Neuronal stem cell (in vitro differentiated cells): ENCODE results near the gene PHACTR3.

Experiments used
- DNase-seq: peaks from one replicate; pipeline ENCODE4 v3.0.0-alpha.2; 2013; ENCODE audit warnings: low spot score
- H2AFZ ChIP-seq: one replicate; pipeline ENCODE4 v1.6.1; 2013; ENCODE audit warnings: mild to moderate bottlenecking, low read length, inconsistent platforms
- H2AK5ac ChIP-seq: 2 replicates; pipeline ENCODE4 v1.6.1; 2013; ENCODE audit warnings: low read depth, mild to moderate bottlenecking, inconsistent platforms, low read length, moderate library complexity, mixed read lengths
- H2BK120ac ChIP-seq: 2 replicates; pipeline ENCODE4 v1.6.1; 2013; ENCODE audit warnings: low read depth, mild to moderate bottlenecking, inconsistent platforms, low read length, moderate library complexity, mixed read lengths
- H2BK12ac ChIP-seq: one replicate; pipeline ENCODE4 v1.6.1; 2013; ENCODE audit warnings: low read length, inconsistent platforms
- H2BK15ac ChIP-seq: 2 replicates; pipeline ENCODE4 v1.6.1; 2013; ENCODE audit warnings: mild to moderate bottlenecking, low read length, inconsistent platforms, mixed read lengths
- H2BK5ac ChIP-seq: one replicate; pipeline ENCODE4 v1.6.1; 2013; ENCODE audit warnings: inconsistent platforms, mild to moderate bottlenecking, low read length, moderate library complexity
- H3K14ac ChIP-seq: one replicate; pipeline ENCODE4 v1.6.1; 2013; ENCODE audit warnings: low read length, inconsistent platforms
- H3K18ac ChIP-seq: 2 replicates; pipeline ENCODE4 v1.6.1; 2013; ENCODE audit warnings: low read length, inconsistent platforms
- H3K23ac ChIP-seq: 2 replicates; pipeline ENCODE4 v1.6.1; 2013; ENCODE audit warnings: low read depth, mild to moderate bottlenecking, mixed read lengths, low read length, inconsistent platforms; ENCODE audit not compliant: poor library complexity
- H3K27ac ChIP-seq: replicated peaks from 3 replicates; pipeline ENCODE4 v1.5.1; 2013; ENCODE audit warnings: low read length, inconsistent platforms
- H3K27me3 ChIP-seq, 3 experiments: 2 replicates each; pipeline ENCODE4 v1.6.1; 2013; ENCODE audit warnings: low read length in 3 of 3, mild to moderate bottlenecking in 2 of 3, inconsistent platforms in 1 of 3, low read depth in 1 of 3, mixed read lengths in 1 of 3, moderate library complexity in 1 of 3; ENCODE audit not compliant: control insufficient read depth in 3 of 3, insufficient read depth in 3 of 3
- H3K36me3 ChIP-seq, 2 donors: replicated peaks in 1 of 2; 2 replicates each; pipeline ENCODE4 v1.6.1; 2013; ENCODE audit warnings: low read length in 2 of 2; ENCODE audit not compliant: control insufficient read depth in 2 of 2, insufficient read depth in 2 of 2
- H3K4ac ChIP-seq: 2 replicates; pipeline ENCODE4 v1.6.1; 2013; ENCODE audit warnings: inconsistent platforms, mild to moderate bottlenecking, low read length, moderate library complexity
- H3K4me1 ChIP-seq, 2 donors: 1 replicate in 1 of 2; 2 replicates in 1 of 2; pipeline ENCODE4 v1.6.1; 2013; ENCODE audit warnings: low read length in 2 of 2, low read depth in 1 of 2; ENCODE audit not compliant: control insufficient read depth in 2 of 2, insufficient read depth in 1 of 2
- H3K4me2 ChIP-seq: one replicate; pipeline ENCODE4 v1.6.1; 2013; ENCODE audit warnings: mild to moderate bottlenecking, low read length, inconsistent platforms; ENCODE audit not compliant: insufficient read depth, poor library complexity, severe bottlenecking
- H3K4me3 ChIP-seq, 2 donors: 2 replicates each; pipeline ENCODE4 v1.5.1; 2013; ENCODE audit warnings: low read length in 2 of 2, mild to moderate bottlenecking in 2 of 2, inconsistent platforms in 1 of 2, moderate library complexity in 1 of 2
- H3K79me1 ChIP-seq: one replicate; pipeline ENCODE4 v1.6.1; 2013; ENCODE audit warnings: low read depth, mild to moderate bottlenecking, inconsistent platforms, low read length, moderate library complexity
- H3K9ac ChIP-seq: one replicate; pipeline ENCODE4 v1.6.1; 2013; ENCODE audit warnings: mild to moderate bottlenecking, low read depth, low read length, inconsistent platforms; ENCODE audit not compliant: poor library complexity
- H3K9me3 ChIP-seq, 2 donors: replicated peaks in 1 of 2; 2 replicates each; pipeline versions ENCODE3 to v1.6.1; 2013; ENCODE audit warnings: low read length in 2 of 2, mild to moderate bottlenecking in 2 of 2, inconsistent platforms in 1 of 2, low read depth in 1 of 2, mixed read lengths in 1 of 2, moderate library complexity in 1 of 2; ENCODE audit not compliant: control insufficient read depth in 2 of 2, insufficient read depth in 1 of 2
- H4K8ac ChIP-seq: one replicate; pipeline ENCODE4 v1.6.1; 2013; ENCODE audit warnings: low read depth, mild to moderate bottlenecking, inconsistent platforms, low read length, moderate library complexity
- H4K91ac ChIP-seq: one replicate; pipeline ENCODE4 v1.6.1; 2013; ENCODE audit warnings: low read length, low read depth, mild to moderate bottlenecking, inconsistent platforms; ENCODE audit not compliant: poor library complexity
- WGBS, 2 donors: extraction: QIAGEN DNeasy Blood & Tissue Kit; methylation state at CpG; one replicate each; pipeline ENCODE4 v1.1.7; 2013; ENCODE audit warnings: missing lambda C conversion rate in 2 of 2, mixed read lengths in 1 of 2; ENCODE audit not compliant: insufficient read length in 2 of 2, insufficient replicate concordance in 1 of 2; ENCODE audit errors: extremely low coverage in 2 of 2; 5-methylcytosine and 5-hydroxymethylcytosine counted together

PHACTR3 gene

GRCh38 chr20:59765599-59766177 is 161.3 kb downstream of the PHACTR3 start:
- H2AK5ac ChIP-seq: no peak overlapping the region
- no peak overlapping the region for H2BK12ac ChIP-seq
- H4K8ac ChIP-seq: no peak overlapping the region
- H3K27me3 ChIP-seq: no peaks in the 10 kb centered on the region
- H3K14ac ChIP-seq: no peak overlapping the region
- no peak overlapping the region for H2BK120ac ChIP-seq
- no peak overlapping the region for H3K4me3 ChIP-seq
- no peak overlapping the region for H3K4ac ChIP-seq
- H3K4me1 ChIP-seq: no peaks in the 10 kb centered on the region
- H3K9me3 ChIP-seq: peaks cover 0 to 5% of the 10 kb centered on the region in 2 donors
- no peak overlapping the region for H3K23ac ChIP-seq
- no peaks in the 10 kb centered on the region for H3K79me1 ChIP-seq
- no peak overlapping the region for H3K27ac ChIP-seq
- no peak overlapping the region for H3K4me2 ChIP-seq
- no CpG with 5 or more reads among the region's 4 CpGs for WGBS, 2 donors
- peak; percentile 42 for DNase-seq
- no peak overlapping the region for H2BK15ac ChIP-seq
- H3K9ac ChIP-seq: no peak overlapping the region
- H2BK5ac ChIP-seq: no peak overlapping the region
- no peak overlapping the region for H4K91ac ChIP-seq
- no peak overlapping the region for H2AFZ ChIP-seq
- no peak overlapping the region for H3K18ac ChIP-seq
- H3K36me3 ChIP-seq: no peaks in the 10 kb centered on the region

GRCh38 chr20:59767656-59768055 is 163.3 kb downstream of the PHACTR3 start:
- H3K4me3 ChIP-seq: no peak overlapping the region
- no peak overlapping the region for H2BK120ac ChIP-seq
- no peak overlapping the region for H2BK15ac ChIP-seq
- no peak overlapping the region for H2BK5ac ChIP-seq
- no peak overlapping the region for H4K91ac ChIP-seq
- no peak overlapping the region for H3K14ac ChIP-seq
- H3K9me3 ChIP-seq: peaks cover 0 to 3% of the 10 kb centered on the region in 2 donors
- H3K27ac ChIP-seq: no peak overlapping the region
- no peak overlapping the region for H3K4ac ChIP-seq
- H2AK5ac ChIP-seq: no peak overlapping the region
- no peak overlapping the region for H3K23ac ChIP-seq
- H3K9ac ChIP-seq: no peak overlapping the region
- no peaks in the 10 kb centered on the region for H3K4me1 ChIP-seq
- H3K27me3 ChIP-seq: no peaks in the 10 kb centered on the region
- H3K79me1 ChIP-seq: no peaks in the 10 kb centered on the region
- no peak overlapping the region for H2AFZ ChIP-seq
- H2BK12ac ChIP-seq: no peak overlapping the region
- no peaks in the 10 kb centered on the region for H3K36me3 ChIP-seq
- DNase-seq: no peak
- no peak overlapping the region for H3K18ac ChIP-seq
- H4K8ac ChIP-seq: no peak overlapping the region
- no peak overlapping the region for H3K4me2 ChIP-seq

GRCh38 chr20:59770270-59770669 is 165.9 kb downstream of the PHACTR3 start:
- peaks cover 0 to 3% of the 10 kb centered on the region in 2 donors for H3K9me3 ChIP-seq
- no peaks in the 10 kb centered on the region for H3K4me1 ChIP-seq
- H2BK5ac ChIP-seq: no peak overlapping the region
- H4K8ac ChIP-seq: no peak overlapping the region
- no peaks in the 10 kb centered on the region for H3K36me3 ChIP-seq
- H2AFZ ChIP-seq: no peak overlapping the region
- no peak overlapping the region for H3K4me2 ChIP-seq
- no peaks in the 10 kb centered on the region for H3K27me3 ChIP-seq
- H2BK120ac ChIP-seq: no peak overlapping the region
- no peak overlapping the region for H2BK12ac ChIP-seq
- H3K18ac ChIP-seq: no peak overlapping the region
- no peak overlapping the region for H3K27ac ChIP-seq
- no peak overlapping the region for H2BK15ac ChIP-seq
- no CpG with 5 or more reads among the region's 3 CpGs for WGBS, 2 donors
- DNase-seq: no peak
- no peak overlapping the region for H3K14ac ChIP-seq
- H4K91ac ChIP-seq: no peak overlapping the region
- H3K23ac ChIP-seq: peak overlapping the region; percentile 25
- no peaks in the 10 kb centered on the region for H3K79me1 ChIP-seq
- no peak overlapping the region for H3K4ac ChIP-seq
- H3K4me3 ChIP-seq: no peak overlapping the region
- no peak overlapping the region for H2AK5ac ChIP-seq
- no peak overlapping the region for H3K9ac ChIP-seq

GRCh38 chr20:59770851-59771250 is 166.5 kb downstream of the PHACTR3 start:
- no peak overlapping the region for H3K4me3 ChIP-seq

More at GRCh38 chr20:59770851-59771250, 166.5 kb downstream of the PHACTR3 start:
- Histone ChIP-seq H4K91ac (no peak overlapping the region), H2AK5ac (no peak overlapping the region), H3K4me2 (no peak overlapping the region), H4K8ac (no peak overlapping the region), H3K4ac (no peak overlapping the region), H3K27me3 (no peaks in the 10 kb centered on the region), H3K27ac (no peak overlapping the region), H2BK15ac (no peak overlapping the region), H3K36me3 (no peaks in the 10 kb centered on the region), H3K9ac (no peak overlapping the region), H3K14ac (peak overlapping the region; percentile 22), H3K18ac (peak overlapping the region; percentile 58), H2BK12ac (no peak overlapping the region), H2BK120ac (no peak overlapping the region), H3K23ac (peak overlapping the region; percentile 25), H3K4me1 (no peaks in the 10 kb centered on the region), H2AFZ (no peak overlapping the region), H3K79me1 (no peaks in the 10 kb centered on the region), H2BK5ac (no peak overlapping the region), H3K9me3 (peaks cover 0 to 2% of the 10 kb centered on the region in 2 donors)
- DNase-seq: no peak
- no CpG with 5 or more reads among the region's 7 CpGs for WGBS, 2 donors
